Fibroblast of the aortic adventitia (primary cell): ENCODE results near the gene LIMK2. TPM values are rescaled to one million over a fixed set of nuclear protein-coding genes. Genes with fewer than 3 reads are reported as not detected.

Source experiments
- DNase-seq: peaks from one replicate; pipeline ENCODE4 v3.0.0-alpha.2; 2010; ENCODE audit warnings: low read depth
- H3K4me3 ChIP-seq: 2 replicates; pipeline ENCODE4 v1.5.1; 2011; ENCODE audit warnings: low read depth, mild to moderate bottlenecking, control low read depth, low read length, moderate library complexity
- total RNA-seq: library from RNA; depleted of rRNA; stranded (reverse); fragments of >200 nt; gene quantifications from 2 replicates; pipeline ENCODE4 v1.2.3, GENCODE V29; 2012; ENCODE audit warnings: low replicate concordance
- TF ChIP-seq, protein P1 (sequence below): IDR thresholded peaks from 2 replicates; pipeline ENCODE4 v1.5.1; 2011; ENCODE audit warnings: mild to moderate bottlenecking, low read length, control low read depth, inconsistent platforms; ENCODE audit not compliant: insufficient read depth

Gene LIMK2
- total RNA-seq, 1 donor: 10.0 TPM

DNA sequence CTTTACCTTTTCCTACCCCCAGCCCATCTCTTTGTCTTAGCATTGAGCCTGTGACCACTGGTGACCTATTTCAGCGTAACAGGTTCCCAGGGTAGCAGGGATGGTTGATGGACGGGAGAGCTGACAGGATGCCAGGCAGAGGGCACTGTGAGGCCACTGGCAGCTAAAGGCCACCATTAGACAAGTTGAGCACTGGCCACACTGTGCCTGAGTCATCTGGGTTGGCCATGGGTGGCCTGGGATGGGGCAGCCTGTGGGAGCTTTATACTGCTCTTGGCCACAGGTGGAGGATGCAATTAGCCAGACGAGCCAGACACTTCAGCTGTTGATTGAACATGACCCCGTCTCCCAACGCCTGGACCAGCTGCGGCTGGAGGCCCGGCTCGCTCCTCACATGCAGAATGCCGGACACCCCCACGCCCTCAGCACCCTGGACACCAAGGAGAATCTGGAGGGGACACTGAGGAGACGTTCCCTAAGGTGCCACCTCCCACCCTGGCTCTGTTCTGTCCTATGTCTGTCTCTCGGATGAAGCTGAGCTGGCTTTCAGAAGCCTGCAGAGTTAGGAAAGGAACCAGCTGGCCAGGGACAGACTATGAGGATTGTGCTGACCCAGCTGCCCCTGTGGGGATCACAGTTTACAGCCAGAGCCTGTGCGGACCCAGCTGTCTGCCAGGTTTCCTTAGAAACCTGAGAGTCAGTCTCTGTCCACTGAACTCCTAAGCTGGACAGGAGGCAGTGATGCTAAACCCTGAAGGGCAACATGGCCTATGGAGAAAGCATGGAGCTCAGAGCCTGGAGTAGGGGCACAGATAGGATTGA lies 50.4 kb downstream of the LIMK2 start:
- DNase-seq: no peak
- TF ChIP-seq, protein P1, sequence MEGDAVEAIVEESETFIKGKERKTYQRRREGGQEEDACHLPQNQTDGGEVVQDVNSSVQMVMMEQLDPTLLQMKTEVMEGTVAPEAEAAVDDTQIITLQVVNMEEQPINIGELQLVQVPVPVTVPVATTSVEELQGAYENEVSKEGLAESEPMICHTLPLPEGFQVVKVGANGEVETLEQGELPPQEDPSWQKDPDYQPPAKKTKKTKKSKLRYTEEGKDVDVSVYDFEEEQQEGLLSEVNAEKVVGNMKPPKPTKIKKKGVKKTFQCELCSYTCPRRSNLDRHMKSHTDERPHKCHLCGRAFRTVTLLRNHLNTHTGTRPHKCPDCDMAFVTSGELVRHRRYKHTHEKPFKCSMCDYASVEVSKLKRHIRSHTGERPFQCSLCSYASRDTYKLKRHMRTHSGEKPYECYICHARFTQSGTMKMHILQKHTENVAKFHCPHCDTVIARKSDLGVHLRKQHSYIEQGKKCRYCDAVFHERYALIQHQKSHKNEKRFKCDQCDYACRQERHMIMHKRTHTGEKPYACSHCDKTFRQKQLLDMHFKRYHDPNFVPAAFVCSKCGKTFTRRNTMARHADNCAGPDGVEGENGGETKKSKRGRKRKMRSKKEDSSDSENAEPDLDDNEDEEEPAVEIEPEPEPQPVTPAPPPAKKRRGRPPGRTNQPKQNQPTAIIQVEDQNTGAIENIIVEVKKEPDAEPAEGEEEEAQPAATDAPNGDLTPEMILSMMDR: no peak
- no peak overlapping the region for H3K4me3 ChIP-seq

DNA sequence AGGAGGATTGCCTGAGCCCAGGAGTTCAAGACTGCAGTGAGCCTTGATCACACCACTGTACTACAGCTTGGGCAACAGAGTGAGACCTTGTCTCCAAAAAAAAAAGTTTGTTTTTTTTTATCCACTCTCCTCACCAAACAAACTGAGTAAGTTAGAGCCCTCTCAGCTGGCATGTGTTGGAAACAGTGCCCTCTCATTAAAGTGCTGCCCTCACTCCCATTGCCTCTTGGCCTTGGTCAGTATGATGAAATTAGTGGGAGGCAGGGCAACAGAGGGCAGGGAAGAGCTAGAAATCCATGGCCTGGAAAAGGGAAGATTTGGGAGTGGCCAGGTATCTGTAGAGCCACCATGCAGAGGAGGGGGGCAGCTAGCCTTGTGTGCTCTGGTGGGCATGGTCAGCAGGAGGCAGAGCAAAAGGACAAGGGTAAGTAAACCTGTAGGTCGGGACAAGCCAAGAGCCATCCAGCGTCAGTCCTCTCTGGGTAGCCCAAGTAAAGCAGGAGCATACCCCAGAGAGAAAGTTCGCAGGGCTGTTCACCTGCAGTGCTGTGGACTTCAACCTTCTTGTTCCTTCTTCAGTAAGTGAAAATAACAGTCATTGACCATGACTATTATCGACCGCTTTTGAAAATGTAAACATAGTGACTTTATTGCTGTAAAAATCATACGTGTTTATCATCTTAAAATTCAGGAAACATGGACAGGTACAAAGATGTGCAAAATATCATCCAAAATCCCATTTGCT lies 52.0 kb downstream of the LIMK2 start:
- H3K4me3 ChIP-seq: no peak overlapping the region
- no peak for DNase-seq
- TF ChIP-seq, protein P1: no peak

DNA sequence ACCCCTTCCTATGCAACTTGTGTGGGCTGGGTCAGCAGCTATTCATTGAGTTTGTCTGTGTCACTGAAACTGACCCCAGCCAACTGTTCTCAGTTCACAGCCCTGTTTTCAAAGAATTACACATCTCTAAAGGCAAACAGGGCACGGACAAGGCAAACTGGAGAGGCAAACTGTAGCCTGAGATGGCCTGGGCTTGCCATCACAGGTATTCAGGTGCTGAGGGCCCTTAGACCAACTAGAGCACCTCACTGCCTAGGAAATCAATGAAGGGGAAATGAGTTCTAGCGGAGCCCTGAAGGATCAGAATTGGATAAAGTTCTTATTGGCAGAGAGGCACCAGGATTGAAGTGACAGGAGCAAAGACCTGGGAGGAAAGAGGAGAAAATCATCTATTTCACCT lies 56.2 kb downstream of the LIMK2 start:
- no peak for DNase-seq
- TF ChIP-seq, protein P1: no peak
- no peak overlapping the region for H3K4me3 ChIP-seq

DNA sequence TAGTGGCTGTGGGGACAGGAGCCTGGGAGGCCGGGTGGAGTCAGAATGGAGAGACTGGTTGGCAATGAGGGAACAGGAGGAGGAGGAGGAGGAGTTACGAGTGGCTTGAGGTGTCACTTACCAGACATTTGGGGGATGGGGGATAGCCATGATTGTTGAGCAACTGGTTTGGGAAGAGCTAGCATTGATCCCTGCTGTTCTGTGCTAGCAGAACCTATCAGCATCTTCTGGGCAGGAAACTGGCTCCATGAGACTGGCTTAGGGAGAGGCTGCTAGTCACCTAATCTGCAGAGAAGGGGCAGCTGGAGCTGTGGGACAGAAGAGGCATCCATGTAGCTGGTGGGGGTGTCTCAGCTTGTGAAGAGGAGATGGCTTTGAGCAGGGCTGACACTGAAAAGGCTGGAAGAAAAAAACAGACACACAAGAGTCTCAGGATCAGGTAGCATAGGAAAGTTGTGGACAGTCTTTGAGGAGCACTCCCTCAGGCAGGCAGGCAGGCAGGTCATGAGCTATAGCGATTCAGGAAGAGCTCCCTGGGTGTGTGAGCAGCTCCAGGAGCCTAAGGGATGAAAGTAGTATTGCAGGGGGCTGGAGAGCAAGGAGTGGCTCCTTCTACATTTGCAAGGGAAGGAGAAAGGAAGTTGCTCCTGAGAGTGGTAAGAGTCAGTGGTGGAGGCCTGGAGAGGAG lies 57.9 kb downstream of the LIMK2 start:
- H3K4me3 ChIP-seq: no peak overlapping the region
- DNase-seq: no peak
- TF ChIP-seq, protein P1: no peak

DNA sequence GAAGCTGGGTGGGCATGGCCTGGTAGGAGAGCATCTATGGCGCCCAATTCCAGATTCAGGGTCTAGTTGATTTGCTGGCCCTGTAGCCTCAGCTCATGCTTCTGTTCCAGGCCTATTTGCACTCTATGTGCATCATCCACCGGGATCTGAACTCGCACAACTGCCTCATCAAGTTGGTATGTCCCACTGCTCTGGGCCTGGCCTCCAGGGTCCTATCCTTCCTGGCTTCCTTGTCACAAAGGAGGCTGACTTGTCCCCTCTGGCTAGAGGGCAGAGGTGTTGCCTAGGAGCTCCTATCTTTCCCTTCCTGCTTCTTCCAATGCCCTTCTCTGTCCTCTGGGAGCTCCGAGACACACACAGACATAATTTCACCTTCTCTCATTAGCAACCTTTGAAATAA lies 58.9 kb downstream of the LIMK2 start:
- no peak overlapping the region for H3K4me3 ChIP-seq
- DNase-seq: no peak
- TF ChIP-seq, protein P1: no peak

DNA sequence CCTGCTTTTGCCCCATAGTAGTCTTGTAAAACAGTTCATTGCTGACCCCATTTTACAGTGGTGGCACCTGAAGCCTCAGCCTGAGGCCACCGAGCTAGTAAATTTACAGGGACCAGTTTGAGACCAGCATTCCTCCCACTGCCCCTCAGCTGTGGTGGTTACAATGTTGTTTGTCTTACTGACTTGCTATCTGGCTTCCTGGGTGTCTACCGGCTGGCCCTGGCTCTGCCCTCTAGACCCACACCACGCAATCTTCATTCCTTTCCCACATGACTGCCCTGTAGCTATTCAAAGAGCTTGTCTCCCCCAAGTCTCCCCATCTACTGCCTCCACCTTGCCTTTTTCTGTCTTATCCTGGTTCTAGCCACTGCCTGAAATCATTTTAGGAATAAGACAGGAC lies 59.4 kb downstream of the LIMK2 start:
- DNase-seq: no peak
- no peak overlapping the region for H3K4me3 ChIP-seq

More for the DNA sequence above, 59.4 kb downstream of the LIMK2 start:
- TF ChIP-seq, protein P1: no peak
